22Rv1 (cell line): ENCODE measurements around the gene STAT5B.

Experiments
- ZFX ChIP-seq: fragments of 450-650 bp; IDR thresholded peaks from 2 replicates; pipeline ENCODE4 v1.6.1; 2017; ENCODE audit warnings: antibody characterized with exemption, borderline replicate concordance
- TF ChIP-seq, protein P1 (sequence below): fragments of 450-650 bp; IDR thresholded peaks from 2 replicates; pipeline ENCODE4 v1.5.1; 2017; ENCODE audit warnings: mild to moderate bottlenecking

GRCh38 chr17:42268236-42268635, 8.0 kb downstream of the STAT5B start:
- TF ChIP-seq, protein P1, sequence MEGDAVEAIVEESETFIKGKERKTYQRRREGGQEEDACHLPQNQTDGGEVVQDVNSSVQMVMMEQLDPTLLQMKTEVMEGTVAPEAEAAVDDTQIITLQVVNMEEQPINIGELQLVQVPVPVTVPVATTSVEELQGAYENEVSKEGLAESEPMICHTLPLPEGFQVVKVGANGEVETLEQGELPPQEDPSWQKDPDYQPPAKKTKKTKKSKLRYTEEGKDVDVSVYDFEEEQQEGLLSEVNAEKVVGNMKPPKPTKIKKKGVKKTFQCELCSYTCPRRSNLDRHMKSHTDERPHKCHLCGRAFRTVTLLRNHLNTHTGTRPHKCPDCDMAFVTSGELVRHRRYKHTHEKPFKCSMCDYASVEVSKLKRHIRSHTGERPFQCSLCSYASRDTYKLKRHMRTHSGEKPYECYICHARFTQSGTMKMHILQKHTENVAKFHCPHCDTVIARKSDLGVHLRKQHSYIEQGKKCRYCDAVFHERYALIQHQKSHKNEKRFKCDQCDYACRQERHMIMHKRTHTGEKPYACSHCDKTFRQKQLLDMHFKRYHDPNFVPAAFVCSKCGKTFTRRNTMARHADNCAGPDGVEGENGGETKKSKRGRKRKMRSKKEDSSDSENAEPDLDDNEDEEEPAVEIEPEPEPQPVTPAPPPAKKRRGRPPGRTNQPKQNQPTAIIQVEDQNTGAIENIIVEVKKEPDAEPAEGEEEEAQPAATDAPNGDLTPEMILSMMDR, result no peak
- no peak for TF ChIP-seq ZFX
